ENCODE measurements around the gene CREB3L4.

- no peak for TF ChIP-seq MAX (IDR thresholded peaks at IDR 0.05)
- no peak for TF ChIP-seq REST (IDR thresholded peaks at IDR 0.05; ENCODE audit: low read depth)
- no peak for TF ChIP-seq CEBPB (IDR thresholded peaks at IDR 0.05)
- TF ChIP-seq EP300 (IDR thresholded peaks at IDR 0.05; ENCODE audit: borderline replicate concordance): no peak
Measured at GRCh38 chr1:153960206-153960605, 7.5 kb upstream of the CREB3L4 start.

Measured in Ishikawa (cell line).